Tibial nerve (tissue), 4 donors: ENCODE data around the gene KLHDC3. TPM values are rescaled to one million over a fixed set of nuclear protein-coding genes. Genes with fewer than 3 reads are reported as not detected.
"Not testable (repeated sequence)": the region's sequence is repeated elsewhere in the genome, so short reads cannot be mapped to it uniquely, and the experiment has no call there.

Experiments used
- DNase-seq, 2 donors: peaks; one replicate each; pipeline ENCODE4 v3.0.0-alpha.2; 2019; ENCODE audit warnings: low spot score in 2 of 2
- H3K27ac ChIP-seq, 4 donors: fragments of 200-600 bp; sonication (generic) in 3 of 4; one replicate each; pipeline ENCODE4 v1.5.1; 2017 to 2019; ENCODE audit warnings: mild to moderate bottlenecking in 1 of 4
- H3K27me3 ChIP-seq, 2 donors: fragments of 200-600 bp; sonication (generic) in 1 of 2; one replicate each; pipeline versions ENCODE4 v1.5.1 to v1.6.0; 2017 to 2019
- H3K36me3 ChIP-seq, 3 donors: fragments of 200-600 bp; sonication (generic); one replicate each; pipeline ENCODE4 v1.5.1; 2018 to 2019
- H3K4me1 ChIP-seq, 4 donors: fragments of 200-600 bp; sonication (generic) in 3 of 4; one replicate each; pipeline ENCODE4 v1.5.1; 2017 to 2019
- H3K4me3 ChIP-seq, 4 donors: fragments of 200-600 bp; sonication (generic) in 3 of 4; one replicate each; pipeline ENCODE4 v1.5.1; 2017 to 2019; ENCODE audit warnings: mild to moderate bottlenecking in 1 of 4, moderate library complexity in 1 of 4
- H3K9me3 ChIP-seq, 4 donors: fragments of 200-600 bp; sonication (generic) in 3 of 4; one replicate each; pipeline ENCODE4 v1.5.1; 2017 to 2019
- CTCF ChIP-seq, 5 experiments: fragments of 200-600 bp in 3 of 5; fragments of 450-650 bp in 2 of 5; sonication (generic) in 3 of 5; IDR thresholded peaks; one replicate each; pipeline ENCODE4 v1.5.1; 2016 to 2019; ENCODE audit warnings: antibody characterized with exemption in 5 of 5, mild to moderate bottlenecking in 3 of 5, moderate library complexity in 2 of 5
- EP300 ChIP-seq, 2 donors: sonication (generic); formaldehyde crosslinking; IDR thresholded peaks; one replicate each; pipeline ENCODE4 v1.6.1; 2017; ENCODE audit warnings: antibody characterized with exemption in 2 of 2, mild to moderate bottlenecking in 1 of 2
- POLR2A ChIP-seq, 2 donors: fragments of 450-650 bp; IDR thresholded peaks; one replicate each; pipeline ENCODE4 v1.6.1; 2017; ENCODE audit warnings: antibody characterized with exemption in 2 of 2, mild to moderate bottlenecking in 2 of 2, moderate library complexity in 2 of 2
- WGBS, 2 donors: methylation state at CpG; one replicate each; pipeline ENCODE4 v1.1.5; 2018; 5-methylcytosine and 5-hydroxymethylcytosine counted together
- total RNA-seq, 4 donors: library from RNA; depleted of rRNA; stranded (reverse); fragments of >200 nt; gene quantifications; one replicate each; pipeline ENCODE4 v1.1.0, GENCODE V29; 2016

Gene KLHDC3
- total RNA-seq, 4 donors from 2014 or later = 74.1 to 98.3 (median 86.5) TPM

DNA sequence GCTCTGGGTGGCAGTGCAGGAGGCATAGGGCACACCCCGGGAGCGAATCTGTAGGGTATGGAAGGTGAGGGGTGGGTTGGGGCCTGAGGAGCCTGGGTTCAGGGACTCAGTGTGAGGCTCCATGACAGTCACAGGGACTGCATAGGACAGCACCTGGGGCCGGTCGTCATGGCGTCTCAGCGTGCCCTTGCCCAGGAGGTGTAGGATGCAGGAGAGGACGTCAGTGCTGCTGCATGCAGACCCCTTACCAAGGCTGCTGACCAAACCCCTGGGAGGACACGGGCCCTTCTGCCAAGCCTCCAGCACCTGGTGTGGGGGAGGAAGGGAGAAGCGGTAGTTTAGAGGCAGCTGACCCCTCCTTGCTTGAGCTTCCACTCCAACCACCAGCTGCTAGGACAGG lies 23.7 kb downstream of the KLHDC3 start:
- TF ChIP-seq EP300 (IDR thresholded peaks at IDR 0.05) (no peak), POLR2A (IDR thresholded peaks at IDR 0.05) (no peak), CTCF (IDR thresholded peaks at IDR 0.05) (no peak)
- Histone ChIP-seq H3K4me3 (no peak overlapping the region), H3K36me3 (peaks cover 0 to 99% (median 19%) of the 10 kb centered on the region in 3 donors), H3K4me1 (no peaks in the 10 kb centered on the region), H3K27ac (no peak overlapping the region), H3K27me3 (no peaks in the 10 kb centered on the region), H3K9me3 (no peaks in the 10 kb centered on the region)
- no peak for DNase-seq
- 81 to 92% methylated on average over 8 to 9 of the region's 9 CpGs for WGBS, 2 donors

GRCh38 chr6:43038727-43039126 lies 24.7 kb downstream of the KLHDC3 start:
- H3K27ac ChIP-seq = no peak overlapping the region
- TF ChIP-seq EP300 (IDR thresholded peaks at IDR 0.05) (no peak), POLR2A (IDR thresholded peaks at IDR 0.05) (no peak), CTCF (IDR thresholded peaks at IDR 0.05) (no peak)
- H3K9me3 ChIP-seq = no peaks in the 10 kb centered on the region
- peaks cover 0 to 99% (median 26%) of the 10 kb centered on the region in 3 donors for H3K36me3 ChIP-seq
- no peak for DNase-seq
- H3K27me3 ChIP-seq = no peaks in the 10 kb centered on the region
- no peak overlapping the region for H3K4me3 ChIP-seq
- no peaks in the 10 kb centered on the region for H3K4me1 ChIP-seq
- WGBS, 2 donors = 81 to 84% methylated on average over 8 to 9 of the region's 9 CpGs

- no peak overlapping the region for H3K4me3 ChIP-seq
- no peak for DNase-seq
- TF ChIP-seq POLR2A (IDR thresholded peaks at IDR 0.05) (no peak), EP300 (IDR thresholded peaks at IDR 0.05) (no peak), CTCF (IDR thresholded peaks at IDR 0.05) (no peak)
- WGBS, 2 donors = 89 to 95% methylated on average over 18 of the region's 18 CpGs
- H3K27me3 ChIP-seq = no peaks in the 10 kb centered on the region
- H3K36me3 ChIP-seq = peaks cover 0 to 99% (median 26%) of the 10 kb centered on the region in 3 donors
- no peaks in the 10 kb centered on the region for H3K4me1 ChIP-seq
- H3K9me3 ChIP-seq = no peaks in the 10 kb centered on the region
- no peak overlapping the region for H3K27ac ChIP-seq
These were observed 26.7 kb downstream of the KLHDC3 start for GRCh38 chr6:43040542-43041257.

DNA sequence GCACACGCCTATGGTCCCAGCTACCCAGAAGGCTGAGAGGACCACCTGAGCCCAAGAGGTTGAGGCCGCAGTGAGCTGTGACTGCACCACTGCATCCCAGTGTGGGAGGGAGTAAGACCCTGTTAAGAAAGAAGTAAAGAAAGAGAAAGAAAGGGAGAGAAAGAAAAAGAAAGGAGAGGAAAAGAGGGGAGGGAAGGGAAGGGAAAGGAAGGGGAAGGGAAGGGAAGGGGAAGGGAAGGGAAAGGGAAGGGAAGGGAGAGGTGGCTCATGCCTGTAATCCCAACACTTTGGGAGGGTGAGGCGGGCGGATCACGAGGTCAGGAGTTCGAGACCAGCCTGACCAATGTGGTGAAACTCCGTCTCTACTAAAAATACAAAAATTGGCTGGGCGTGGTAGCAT lies 27.4 kb downstream of the KLHDC3 start:
- WGBS, 2 donors = 91 to 92% methylated on average over 8 of the region's 8 CpGs
- H3K4me1 ChIP-seq, DNase-seq, H3K4me3 ChIP-seq, H3K27me3 ChIP-seq, H3K9me3 ChIP-seq, H3K27ac ChIP-seq: not testable (repeated sequence)
- H3K36me3 ChIP-seq = peaks cover 0 to 99% (median 26%) of the 10 kb centered on the region in 3 donors

DNA sequence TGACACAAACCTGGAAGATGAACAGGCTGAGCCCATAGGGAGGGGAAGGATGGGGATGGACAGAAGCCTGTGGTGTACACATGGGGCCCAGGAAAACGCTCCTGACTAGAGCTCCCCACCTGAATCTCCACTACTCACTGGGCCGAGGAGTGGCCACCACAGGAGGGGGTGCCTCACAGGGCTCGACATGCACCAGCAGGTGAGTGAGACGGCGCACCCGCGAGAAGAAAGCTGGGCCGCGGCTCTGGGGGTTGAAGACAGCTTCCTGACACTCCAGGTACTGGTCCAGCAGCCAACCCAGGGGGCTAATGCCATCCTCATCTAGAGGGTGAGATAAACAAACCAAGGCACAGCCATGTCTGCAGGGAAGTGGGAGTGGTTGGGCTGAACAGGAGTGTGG lies 29.3 kb downstream of the KLHDC3 start:
- DNase-seq = no peak
- H3K9me3 ChIP-seq = no peaks in the 10 kb centered on the region
- H3K36me3 ChIP-seq = peaks cover 0 to 99% (median 20%) of the 10 kb centered on the region in 3 donors
- no peak overlapping the region for H3K27ac ChIP-seq
- no peaks in the 10 kb centered on the region for H3K4me1 ChIP-seq
- TF ChIP-seq EP300 (IDR thresholded peaks at IDR 0.05) (no peak), CTCF (IDR thresholded peaks at IDR 0.05) (no peak), POLR2A (IDR thresholded peaks at IDR 0.05) (no peak)
- no peak overlapping the region for H3K4me3 ChIP-seq
- 88 to 94% methylated on average over 9 of the region's 9 CpGs for WGBS, 2 donors
- no peaks in the 10 kb centered on the region for H3K27me3 ChIP-seq
